ENCODE results near the gene WIPI1. TPM values are rescaled to one million over a fixed set of nuclear protein-coding genes. Genes with fewer than 3 reads are reported as not detected.

WIPI1 gene
- polyA plus RNA-seq, 1 donor (not counting 4 experiments of a cell fraction or from before 2014, with no cell fraction given), result 49.4 TPM

- no peaks in the 10 kb centered on the region for H3K27me3 ChIP-seq (ENCODE audit: control insufficient read depth, extremely low read depth, insufficient read depth, low read length)
- no peak overlapping the region for H3K4me2 ChIP-seq (ENCODE audit: control insufficient read depth, extremely low read depth, insufficient read depth, low read depth, low read length)
- no peak overlapping the region for H3K27ac ChIP-seq (ENCODE audit: control insufficient read depth, insufficient read depth, low read length)
- DNase-seq (ENCODE audit: low read depth, low spot score) (no peak), FAIRE-seq (no peak)
- H3K9me1 ChIP-seq (ENCODE audit: control insufficient read depth, extremely low read depth, insufficient read depth, low read length), result no peaks in the 10 kb centered on the region
- H2AFZ ChIP-seq (ENCODE audit: control insufficient read depth, low read length), result no peak overlapping the region
- H4K20me1 ChIP-seq (ENCODE audit: control insufficient read depth, extremely low read depth, insufficient read depth, low read length), result no peaks in the 10 kb centered on the region
- H3K36me3 ChIP-seq (ENCODE audit: control insufficient read depth in 2 of 2, extremely low read depth in 1 of 2, insufficient read depth in 2 of 2, low read length in 2 of 2), result peaks cover 5 to 41% of the 10 kb centered on the region in 2 experiments
- dilution Hi-C loops (cut with MboI; ENCODE audit: extremely low pct_ligation_motif_present, low sequenced_read_pairs), result no loop called here
- no peak for TF ChIP-seq EZH2 (IDR thresholded peaks at IDR 0.05; ENCODE audit: low read length)
- H3K9me3 ChIP-seq (ENCODE audit: control insufficient read depth, low read depth, low read length), result no peaks in the 10 kb centered on the region
- H3K9ac ChIP-seq (ENCODE audit: control insufficient read depth, extremely low read depth, insufficient read depth, low read length), result no peak overlapping the region
- no peaks in the 10 kb centered on the region for H3K79me2 ChIP-seq (ENCODE audit: control insufficient read depth, insufficient read depth, low read length)
- H3K4me1 ChIP-seq (ENCODE audit: control insufficient read depth, extremely low read depth, insufficient read depth, low read length), result no peaks in the 10 kb centered on the region
- H3K4me3 ChIP-seq (ENCODE audit: control insufficient read depth in 2 of 3, extremely low read depth in 1 of 3, insufficient read depth in 2 of 3, low read depth in 1 of 3, low read length in 3 of 3), result no peak overlapping the region
These were observed 11.6 kb downstream of the WIPI1 start for GRCh38 chr17:68445671-68446070.

GRCh38 chr17:68443972-68444464 is 13.3 kb downstream of the WIPI1 start:
- Histone ChIP-seq H3K4me2 (ENCODE audit: control insufficient read depth, extremely low read depth, insufficient read depth, low read depth, low read length) (no peak overlapping the region), H3K9me1 (ENCODE audit: control insufficient read depth, extremely low read depth, insufficient read depth, low read length) (no peaks in the 10 kb centered on the region), H4K20me1 (ENCODE audit: control insufficient read depth, extremely low read depth, insufficient read depth, low read length) (no peaks in the 10 kb centered on the region), H3K9ac (ENCODE audit: control insufficient read depth, extremely low read depth, insufficient read depth, low read length) (no peak overlapping the region), H2AFZ (ENCODE audit: control insufficient read depth, low read length) (no peak overlapping the region), H3K27ac (ENCODE audit: control insufficient read depth, insufficient read depth, low read length) (no peak overlapping the region), H3K36me3 (ENCODE audit: control insufficient read depth in 2 of 2, extremely low read depth in 1 of 2, insufficient read depth in 2 of 2, low read length in 2 of 2) (peaks cover 0 to 33% of the 10 kb centered on the region in 2 experiments), H3K4me3 (ENCODE audit: control insufficient read depth in 2 of 3, extremely low read depth in 1 of 3, insufficient read depth in 2 of 3, low read depth in 1 of 3, low read length in 3 of 3) (no peak overlapping the region), H3K4me1 (ENCODE audit: control insufficient read depth, extremely low read depth, insufficient read depth, low read length) (no peaks in the 10 kb centered on the region), H3K27me3 (ENCODE audit: control insufficient read depth, extremely low read depth, insufficient read depth, low read length) (no peaks in the 10 kb centered on the region), H3K79me2 (ENCODE audit: control insufficient read depth, insufficient read depth, low read length) (no peaks in the 10 kb centered on the region), H3K9me3 (ENCODE audit: control insufficient read depth, low read depth, low read length) (no peaks in the 10 kb centered on the region)
- dilution Hi-C loops (cut with MboI; ENCODE audit: extremely low pct_ligation_motif_present, low sequenced_read_pairs), result no loop called here
- FAIRE-seq (no peak), DNase-seq (ENCODE audit: low read depth, low spot score) (no peak)
- TF ChIP-seq EZH2 (IDR thresholded peaks at IDR 0.05; ENCODE audit: low read length) (no peak), CTCF (optimal IDR thresholded peaks at IDR 0.05 in 1 of 3, IDR thresholded peaks at IDR 0.05 in 1 of 3, conservative IDR thresholded peaks at IDR 0.05 in 1 of 3; ENCODE audit: extremely low read depth in 1 of 3, insufficient read depth in 2 of 3, low read length in 3 of 3) (no peak)

Data from keratinocyte (primary cell).